ENCODE results near the gene LSR. TPM values are rescaled to one million over a fixed set of nuclear protein-coding genes. Genes with fewer than 3 reads are reported as not detected.

LSR gene
- polyA plus RNA-seq, 3 donors: 0.08 to 0.17 TPM; not detected in 1

GRCh38 chr19:35310811-35311465 lies 62.1 kb downstream of the LSR start:
- Histone ChIP-seq H3K9ac (ENCODE audit: insufficient read depth, low read length, poor library complexity, severe bottlenecking) (no peak overlapping the region), H3K4me1 (ENCODE audit: control insufficient read depth in 1 of 2, insufficient read depth in 2 of 2, low read length in 2 of 2) (peaks cover 9 to 10% of the 10 kb centered on the region in 2 donors), H3K27me3 (ENCODE audit: control insufficient read depth in 2 of 2, insufficient read depth in 2 of 2, low read length in 2 of 2) (no peaks in the 10 kb centered on the region), H4K20me1 (ENCODE audit: insufficient read depth, low read length) (no peaks in the 10 kb centered on the region), H3K27ac (ENCODE audit: low read depth in 1 of 2, low read length in 2 of 2) (no peak overlapping the region), H3K4me2 (replicated peaks; ENCODE audit: extremely low read depth, low read length, poor library complexity, severe bottlenecking) (no peak overlapping the region), H3K79me2 (ENCODE audit: insufficient read depth, low read length) (no peaks in the 10 kb centered on the region), H3K36me3 (replicated peaks in 1 of 2; ENCODE audit: control insufficient read depth in 1 of 2, insufficient read depth in 2 of 2, low read length in 2 of 2) (no peaks in the 10 kb centered on the region), H3K9me3 (replicated peaks in 1 of 2; ENCODE audit: control insufficient read depth in 1 of 2, insufficient read depth in 1 of 2, low read length in 2 of 2) (no peaks in the 10 kb centered on the region), H3K4me3 (replicated peaks in 1 of 3; ENCODE audit: low read depth in 2 of 3, low read length in 3 of 3) (no peak overlapping the region), H2AFZ (ENCODE audit: insufficient read depth, low read depth, low read length, poor library complexity, severe bottlenecking) (no peak overlapping the region)
- H3K4me1 Mint-ChIP-seq: peaks cover 25% of the 10 kb centered on the region
- TF ChIP-seq CTCF (IDR thresholded peaks at IDR 0.05): no peak
- 93% methylated on average over 6 of the region's 10 CpGs for WGBS (ENCODE audit: insufficient coverage)
- peaks cover 1 to 6% (median 3%) of the 10 kb centered on the region in 3 donors for H3K27me3 Mint-ChIP-seq (ENCODE audit: low read depth in 3 of 3)
- intact Hi-C loops (cut with micrococcal nuclease): no loop called here
- peaks cover 0 to 6% of the 10 kb centered on the region in 2 donors for H3K36me3 Mint-ChIP-seq
- H3K4me3 Mint-ChIP-seq: no peak overlapping the region
- peak overlapping the region in 2 of 7 donors; percentile 37 to 46 for H3K27ac Mint-ChIP-seq
- DNase-seq: no peak
- H3K9me3 Mint-ChIP-seq: peaks cover 0 to 2% (median 0%) of the 10 kb centered on the region in 7 donors

- Histone ChIP-seq H3K79me2 (ENCODE audit: insufficient read depth, low read length) (no peaks in the 10 kb centered on the region), H3K4me3 (replicated peaks in 1 of 3; ENCODE audit: low read depth in 2 of 3, low read length in 3 of 3) (no peak overlapping the region), H3K4me2 (replicated peaks; ENCODE audit: extremely low read depth, low read length, poor library complexity, severe bottlenecking) (no peak overlapping the region), H3K27ac (ENCODE audit: low read depth in 1 of 2, low read length in 2 of 2) (no peak overlapping the region), H3K9me3 (replicated peaks in 1 of 2; ENCODE audit: control insufficient read depth in 1 of 2, insufficient read depth in 1 of 2, low read length in 2 of 2) (no peaks in the 10 kb centered on the region), H3K4me1 (ENCODE audit: control insufficient read depth in 1 of 2, insufficient read depth in 2 of 2, low read length in 2 of 2) (peaks cover 3 to 8% of the 10 kb centered on the region in 2 donors), H3K27me3 (ENCODE audit: control insufficient read depth in 2 of 2, insufficient read depth in 2 of 2, low read length in 2 of 2) (no peaks in the 10 kb centered on the region), H3K9ac (ENCODE audit: insufficient read depth, low read length, poor library complexity, severe bottlenecking) (no peak overlapping the region), H3K36me3 (replicated peaks in 1 of 2; ENCODE audit: control insufficient read depth in 1 of 2, insufficient read depth in 2 of 2, low read length in 2 of 2) (no peaks in the 10 kb centered on the region), H4K20me1 (ENCODE audit: insufficient read depth, low read length) (no peaks in the 10 kb centered on the region), H2AFZ (ENCODE audit: insufficient read depth, low read depth, low read length, poor library complexity, severe bottlenecking) (no peak overlapping the region)
- peaks cover 1 to 3% (median 2%) of the 10 kb centered on the region in 3 donors for H3K27me3 Mint-ChIP-seq (ENCODE audit: low read depth in 3 of 3)
- H3K4me3 Mint-ChIP-seq: no peak overlapping the region
- H3K9me3 Mint-ChIP-seq: no peaks in the 10 kb centered on the region
- TF ChIP-seq CTCF (IDR thresholded peaks at IDR 0.05): no peak
- WGBS (ENCODE audit: insufficient coverage): 96% methylated on average over 17 of the region's 21 CpGs
- no peak overlapping the region for H3K27ac Mint-ChIP-seq
- H3K4me1 Mint-ChIP-seq: peaks cover 17% of the 10 kb centered on the region
- peaks cover 0 to 6% of the 10 kb centered on the region in 2 donors for H3K36me3 Mint-ChIP-seq
- intact Hi-C loops (cut with micrococcal nuclease): no loop called here
- no peak for DNase-seq
Observed at GRCh38 chr19:35311901-35312665, 63.3 kb downstream of the LSR start.

Data from CD14-positive monocyte (primary cell).